Activated effector memory CD4-positive, alpha-beta T cell treated with Interleukin-2 at 50 U/mL for 16 hours (primary cell): ENCODE measurements around the gene GSN.

Experiments
- DNase-seq: peaks from one replicate; pipeline ENCODE4 v3.0.0-alpha.2; 2020

Gene GSN

DNA sequence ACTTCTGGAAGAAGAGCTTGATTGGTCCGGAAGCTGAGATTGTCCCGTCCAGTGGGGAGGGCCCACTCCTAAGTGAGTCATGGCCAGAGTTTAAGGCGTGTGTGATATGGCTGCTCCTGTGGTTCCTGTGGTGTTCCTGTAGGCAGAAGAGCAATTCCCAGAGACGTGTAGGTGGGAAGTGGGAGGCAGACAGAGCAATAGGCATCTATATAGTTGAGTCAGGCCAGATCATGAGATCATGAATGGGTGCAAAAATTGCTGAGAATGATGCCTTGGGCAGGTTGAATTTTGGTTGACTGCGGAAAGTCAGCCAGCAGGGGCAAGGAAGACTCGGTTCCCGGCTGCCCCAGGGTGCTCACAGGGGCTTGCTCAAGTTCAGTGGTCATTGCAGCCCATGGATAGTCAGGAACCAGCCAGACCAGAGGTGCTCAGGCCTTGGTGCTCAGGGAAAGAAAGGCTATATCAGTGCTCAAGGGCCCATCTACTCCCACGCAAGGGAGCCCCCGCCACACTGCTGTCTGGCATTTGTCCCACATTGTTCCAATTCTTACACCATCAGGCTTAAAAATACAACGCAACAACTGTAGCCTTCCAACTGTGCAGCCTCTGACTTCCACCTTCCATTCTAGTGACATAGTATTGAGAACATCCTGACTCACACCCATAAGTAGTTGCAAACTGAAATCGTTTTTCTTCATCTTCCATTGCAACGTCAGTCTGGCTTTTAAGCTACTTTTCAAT, 21.0 kb upstream of the GSN start:
- no peak for DNase-seq

- DNase-seq = no peak
Observed at GRCh38 chr9:121249563-121249962, 18.4 kb upstream of the GSN start.

GRCh38 chr9:121252104-121252851, 15.7 kb upstream of the GSN start:
- DNase-seq = no peak

- DNase-seq = no peak
Observed at GRCh38 chr9:121253162-121253561, 14.8 kb upstream of the GSN start.

DNA sequence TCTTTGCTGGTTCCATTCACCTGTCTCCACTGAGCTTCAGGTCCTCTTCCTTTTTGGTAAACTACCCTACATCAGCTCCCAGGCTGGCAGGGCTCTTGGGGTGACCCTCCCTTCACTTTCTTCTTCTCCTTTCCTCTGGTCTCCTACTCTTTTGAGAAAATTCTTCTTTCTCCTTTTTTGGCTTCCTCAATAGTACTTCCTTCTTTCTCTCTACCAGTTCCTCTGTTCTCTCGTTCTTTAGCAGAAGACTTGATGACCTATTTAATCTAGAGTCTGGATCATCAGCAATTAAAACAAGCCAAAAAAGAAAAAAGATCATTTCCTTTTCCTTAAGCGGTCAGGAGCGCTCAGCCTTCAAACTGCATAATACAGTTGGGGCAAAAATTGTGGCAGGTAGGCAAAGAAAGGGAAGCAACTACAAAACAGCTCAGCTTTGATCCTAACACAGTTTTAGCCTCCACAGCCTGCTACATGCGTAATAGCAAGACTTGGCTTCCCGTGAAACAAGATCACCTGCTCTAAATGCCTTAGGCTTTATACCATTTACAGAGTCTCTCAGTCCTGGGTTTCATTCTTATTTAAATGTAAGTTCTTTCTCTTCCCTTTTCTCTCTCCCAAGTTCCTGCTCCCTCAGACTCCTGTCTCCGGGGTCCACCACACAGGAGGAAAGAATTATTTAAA, 14.0 kb upstream of the GSN start:
- DNase-seq = no peak

- DNase-seq = no peak
Observed at GRCh38 chr9:121259498-121259897, 8.5 kb upstream of the GSN start.

- no peak for DNase-seq
Observed at GRCh38 chr9:121259935-121260334, 8.0 kb upstream of the GSN start.

- no peak for DNase-seq
Observed at GRCh38 chr9:121260457-121261106, 7.4 kb upstream of the GSN start.

- no peak for DNase-seq
Observed at GRCh38 chr9:121261107-121261460, 6.9 kb upstream of the GSN start.

- DNase-seq = no peak
Observed at GRCh38 chr9:121261755-121262154, 6.2 kb upstream of the GSN start.

DNA sequence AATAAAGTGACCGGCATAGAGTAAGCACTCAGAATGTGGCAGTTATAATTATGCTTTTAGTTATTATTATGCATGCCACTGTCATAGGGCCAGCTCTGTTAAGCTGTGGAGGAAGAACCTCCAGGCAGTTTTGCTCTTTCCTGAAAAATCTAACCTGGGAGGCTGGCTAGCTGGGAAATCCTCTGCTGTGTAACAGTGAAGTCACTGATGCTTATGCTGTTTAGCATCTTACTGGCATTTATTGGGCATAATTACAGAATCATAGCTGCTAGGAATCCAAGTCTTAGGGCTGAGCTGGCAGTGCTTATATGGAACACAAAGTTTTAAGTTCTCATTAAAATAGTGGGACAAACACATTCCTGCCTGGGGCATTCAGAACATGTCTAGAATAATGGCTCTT, 5.5 kb upstream of the GSN start:
- DNase-seq = no peak

GRCh38 chr9:121262953-121263352, 5.0 kb upstream of the GSN start:
- no peak for DNase-seq

- DNase-seq = no peak
Observed at GRCh38 chr9:121266356-121266755, 1.6 kb upstream of the GSN start.

DNA sequence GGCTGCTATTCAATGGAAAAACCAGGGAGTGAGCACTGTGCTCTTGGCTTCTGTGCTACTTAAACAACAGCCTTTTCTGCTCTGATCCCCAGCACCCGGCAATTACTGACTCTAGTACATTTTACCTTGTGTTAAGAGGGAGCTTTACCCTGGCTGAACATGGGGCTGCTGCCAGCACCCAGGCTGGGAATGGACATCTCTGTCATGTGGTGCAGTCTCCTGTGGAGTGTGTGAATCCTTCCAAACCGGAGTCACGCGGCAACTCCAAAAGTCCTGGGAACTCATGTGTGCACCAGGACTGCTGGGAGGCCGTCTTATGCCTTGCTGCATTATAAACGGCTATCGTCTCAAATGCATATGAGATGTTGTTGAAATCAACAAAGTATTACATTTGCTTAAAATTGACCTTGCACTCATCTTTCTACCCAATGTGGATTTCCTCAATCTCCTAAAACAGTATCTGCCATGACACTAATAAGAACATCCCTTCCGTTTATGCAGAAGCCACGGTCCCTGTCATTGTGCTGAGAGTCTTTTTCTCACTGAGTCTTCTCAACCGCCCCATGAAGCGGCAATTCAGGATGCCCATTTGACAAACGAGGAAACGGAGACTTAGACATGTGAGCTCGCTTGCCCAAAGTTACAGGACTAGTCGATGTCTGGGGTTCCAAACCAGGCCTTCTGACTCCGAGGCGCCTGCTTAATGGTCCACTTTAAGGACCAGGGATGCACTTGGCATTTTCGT, 884 bp upstream of the GSN start:
- DNase-seq = no peak

GRCh38 chr9:121268598-121268850, 562 bp downstream of the GSN start:
- no peak for DNase-seq

GRCh38 chr9:121268851-121269641, 1.1 kb downstream of the GSN start:
- no peak for DNase-seq

DNA sequence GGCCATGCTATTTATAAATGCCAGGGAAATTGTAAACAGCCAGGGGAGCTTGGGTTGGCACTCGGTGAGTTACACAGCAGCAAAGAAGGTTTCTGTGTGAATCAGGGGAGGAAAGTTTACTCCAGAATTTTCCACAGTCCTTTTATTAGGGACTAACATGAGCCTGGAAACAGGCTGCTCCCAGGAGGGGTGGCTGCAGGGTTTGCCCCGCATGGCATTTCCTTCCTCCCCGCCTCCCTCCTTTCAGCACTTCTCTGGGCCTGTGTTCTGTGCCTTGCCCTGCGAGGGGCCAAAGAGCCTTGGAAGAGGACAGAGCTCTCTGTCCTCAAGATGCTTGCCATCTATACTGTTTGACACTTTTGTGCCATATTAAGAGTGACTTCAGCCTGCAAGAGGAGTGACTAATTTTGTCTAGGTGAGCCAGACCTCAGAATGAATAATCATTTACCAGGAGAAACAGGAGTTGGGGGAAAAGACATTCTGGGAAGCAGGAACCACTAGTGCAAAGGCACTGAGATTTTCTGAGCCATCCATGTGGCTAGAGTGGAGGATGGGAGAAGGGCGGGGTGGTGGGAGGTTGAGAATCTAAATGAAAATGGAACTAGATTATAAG, 1.8 kb downstream of the GSN start:
- DNase-seq = no peak

DNA sequence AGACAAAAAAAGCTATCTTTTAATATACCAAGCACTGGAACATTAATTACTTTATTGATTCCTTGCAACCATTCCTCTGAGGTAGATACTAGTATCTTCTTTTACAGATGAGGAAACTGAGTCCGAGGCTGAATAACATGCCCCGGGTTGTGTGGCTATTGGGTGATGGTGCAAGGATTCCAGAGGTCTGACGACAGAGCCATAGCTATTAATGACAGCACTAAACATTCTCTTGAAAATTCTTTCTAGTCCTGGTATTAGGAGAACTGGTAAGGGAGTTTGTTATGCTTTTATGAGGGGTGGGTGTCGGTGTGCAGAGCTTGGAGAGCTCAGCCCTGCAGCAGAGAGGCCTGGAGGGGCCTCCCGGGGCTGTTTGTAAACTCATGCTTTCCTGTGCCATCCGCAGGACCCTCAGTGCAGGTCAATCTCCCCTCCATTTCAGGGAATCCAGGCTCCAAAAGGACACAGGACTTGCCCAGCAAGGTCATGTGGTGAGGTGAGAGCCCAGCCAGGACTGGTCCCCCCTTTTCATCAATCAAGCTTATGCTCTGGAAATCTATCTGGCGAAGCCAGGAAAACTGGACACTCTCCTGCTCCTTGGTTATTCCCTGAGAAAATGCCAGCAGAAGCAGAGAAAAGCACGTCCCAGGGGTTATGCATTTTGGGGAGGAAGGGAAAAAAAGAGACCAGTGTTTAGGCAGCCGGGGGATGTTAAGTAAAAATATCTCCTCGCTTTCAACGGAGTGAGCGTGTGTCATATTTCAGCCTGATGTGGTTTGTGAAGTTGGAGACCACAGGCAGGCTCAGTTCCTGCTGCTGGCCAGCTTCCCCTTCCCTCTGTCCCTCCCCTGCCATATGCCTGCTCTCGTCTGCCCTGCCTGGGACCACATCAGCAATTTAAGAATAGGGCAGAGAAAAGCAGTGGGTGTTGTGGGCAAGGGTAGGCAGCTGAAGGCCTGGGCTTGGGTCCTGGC, 3.7 kb downstream of the GSN start:
- no peak for DNase-seq

GRCh38 chr9:121272401-121272948, 4.5 kb downstream of the GSN start:
- DNase-seq = no peak

DNA sequence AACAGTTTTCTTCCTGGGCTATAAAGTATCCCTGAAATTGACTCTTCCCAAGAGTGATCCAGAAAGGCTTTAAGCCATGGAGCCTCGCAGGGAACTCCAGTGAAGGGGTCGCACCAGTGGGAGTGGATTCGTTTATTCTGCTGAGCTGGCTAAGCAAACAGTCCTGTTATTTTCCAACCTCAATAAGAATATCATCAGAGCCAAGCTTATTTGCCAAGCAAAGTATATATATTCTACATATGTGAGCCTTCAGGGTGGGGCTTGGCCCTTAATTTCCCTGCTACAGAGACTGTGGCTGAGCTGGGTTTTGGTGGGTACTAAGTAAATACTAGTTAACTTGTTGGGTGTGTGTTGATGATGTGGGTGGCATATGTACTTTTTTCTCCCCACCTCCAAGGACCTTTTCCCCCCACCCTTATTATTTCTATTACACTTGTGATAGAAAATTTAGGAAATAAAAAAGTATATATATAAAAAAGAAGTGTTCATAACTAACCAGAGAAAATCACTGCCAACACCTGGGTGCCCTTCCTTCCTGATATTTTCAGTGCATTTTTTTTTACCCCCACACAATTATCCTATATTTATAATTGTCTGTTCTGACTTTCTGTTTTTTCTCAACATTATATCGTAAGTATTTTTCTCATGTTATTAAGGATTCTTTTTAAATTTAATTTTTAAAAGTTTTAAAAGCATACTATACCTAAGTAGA, 5.3 kb downstream of the GSN start:
- no peak for DNase-seq
